Loucy (cell line): Measurements from ENCODE around the gene APOM.

Experiments used
- H2AFZ ChIP-seq: fragments of 200-600 bp; sonication (generic); 2 replicates; pipeline ENCODE4 v1.6.0; 2016; ENCODE audit warnings: antibody characterized with exemption, mild to moderate bottlenecking, low read length, moderate library complexity
- H3F3A ChIP-seq: fragments of 200-600 bp; 2 replicates; pipeline ENCODE4 v1.6.0; 2016; ENCODE audit warnings: antibody characterized with exemption, low read depth, mild to moderate bottlenecking
- H3K27me3 ChIP-seq: fragments of 200-600 bp; sonication (generic); 2 replicates; pipeline ENCODE4 v1.6.1; 2014; ENCODE audit warnings: low read length, mild to moderate bottlenecking; ENCODE audit not compliant: insufficient read depth, poor library complexity, severe bottlenecking
- H3K36me3 ChIP-seq: fragments of 200-600 bp; sonication (generic); 2 replicates; pipeline ENCODE4 v1.6.1; 2016; ENCODE audit warnings: low read length; ENCODE audit not compliant: insufficient read depth
- H3K4me1 ChIP-seq: fragments of 200-600 bp; sonication (generic); 2 replicates; pipeline ENCODE4 v1.5.1; 2014; ENCODE audit warnings: low read length, mild to moderate bottlenecking; ENCODE audit not compliant: insufficient read depth, poor library complexity, severe bottlenecking
- H3K4me2 ChIP-seq: fragments of 200-600 bp; sonication (generic); 2 replicates; pipeline ENCODE4 v1.6.0; 2014; ENCODE audit warnings: antibody characterized with exemption, low read length, low read depth, mild to moderate bottlenecking; ENCODE audit not compliant: poor library complexity, severe bottlenecking
- H3K4me3 ChIP-seq: fragments of 200-600 bp; sonication (generic); 2 replicates; pipeline ENCODE4 v1.5.1; 2014; ENCODE audit warnings: low read length, mild to moderate bottlenecking, mixed read lengths; ENCODE audit not compliant: poor library complexity, severe bottlenecking
- H3K79me2 ChIP-seq: fragments of 200-600 bp; sonication (generic); 2 replicates; pipeline ENCODE4 v1.6.1; 2014; ENCODE audit warnings: low read length; ENCODE audit not compliant: insufficient read depth
- H3K9ac ChIP-seq: fragments of 200-600 bp; sonication (generic); 2 replicates; pipeline ENCODE4 v1.6.0; 2014; ENCODE audit warnings: mild to moderate bottlenecking, low read depth, low read length, moderate library complexity; ENCODE audit not compliant: poor library complexity, severe bottlenecking
- H3K9me2 ChIP-seq: fragments of 200-600 bp; sonication (generic); replicated peaks from 2 replicates; pipeline ENCODE4 v1.6.1; 2016; ENCODE audit warnings: low read depth, low read length, mixed read lengths
- H3K9me3 ChIP-seq: fragments of 200-600 bp; sonication (generic); 2 replicates; pipeline ENCODE4 v1.6.1; 2014; ENCODE audit warnings: mild to moderate bottlenecking, antibody characterized with exemption, low read length, low read depth; ENCODE audit not compliant: insufficient read depth
- H4K20me1 ChIP-seq: fragments of 200-600 bp; sonication (generic); 2 replicates; pipeline ENCODE4 v1.6.0; 2014; ENCODE audit warnings: antibody characterized with exemption, low read length, mild to moderate bottlenecking; ENCODE audit not compliant: insufficient read depth, poor library complexity, severe bottlenecking
- EZH2phosphoT487 ChIP-seq: fragments of 200-600 bp; IDR thresholded peaks from 2 replicates; pipeline ENCODE4 v1.6.1; 2018; ENCODE audit warnings: antibody characterized with exemption, mild to moderate bottlenecking, moderate library complexity, borderline replicate concordance
- TF ChIP-seq, protein P1 (sequence below): fragments of 200-600 bp; sonication (generic); conservative IDR thresholded peaks from 2 replicates; pipeline ENCODE4 v1.5.1; 2014; ENCODE audit warnings: mild to moderate bottlenecking, antibody characterized with exemption, low read length

Gene APOM

DNA sequence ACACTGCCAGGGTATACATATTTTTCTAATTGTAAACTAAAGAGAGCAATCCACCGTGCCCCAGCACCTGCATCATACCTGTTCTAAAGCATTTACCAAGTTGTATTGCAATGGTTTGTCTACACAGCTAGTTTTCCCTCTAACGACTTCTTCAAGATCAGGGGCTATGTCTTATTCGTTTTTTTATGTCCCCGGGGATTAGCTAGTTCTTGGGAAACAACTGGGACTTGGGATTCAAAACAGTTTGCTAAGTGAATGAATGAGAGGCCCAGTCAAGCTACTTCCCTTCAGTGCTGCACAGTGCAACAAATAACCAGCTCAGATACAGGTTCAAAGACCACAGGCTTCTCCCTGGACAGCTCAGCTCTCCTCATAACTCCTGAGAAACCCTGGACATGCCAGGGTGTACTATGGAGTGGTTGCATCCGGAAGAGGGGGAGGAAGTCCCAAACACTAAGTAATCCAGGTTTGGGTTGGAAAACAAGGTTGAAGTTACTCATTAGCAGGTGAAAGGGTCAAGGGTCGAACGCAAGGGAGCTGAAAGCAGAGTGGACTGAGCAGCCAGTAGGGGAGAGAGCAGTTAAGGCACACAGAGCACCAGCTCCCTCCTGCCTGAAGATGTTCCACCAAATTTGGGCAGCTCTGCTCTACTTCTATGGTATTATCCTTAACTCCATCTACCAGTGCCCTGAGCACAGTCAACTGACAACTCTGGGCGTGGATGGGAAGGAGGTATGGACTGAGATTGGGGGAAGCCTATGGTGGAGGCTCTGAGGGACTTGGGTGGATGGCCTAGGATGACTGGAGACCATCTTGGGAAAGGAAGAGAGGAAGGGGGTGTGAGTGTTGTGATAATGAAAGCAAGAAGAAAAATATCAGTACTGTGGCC, at the start of gene APOM:
APOM (plus strand) TSS at position 546 of the 889 bp plus-strand sequence; CDS start at position 619, 73 bp downstream.
- no peaks in the 10 kb centered on the region for H3K36me3 ChIP-seq
- H2AFZ ChIP-seq: no peak within 1 kb of the TSS
- 0 out of 2 replicates have a peak, but pooled peaks cover 7% of the 10 kb centered on the region for H3F3A ChIP-seq
- no peaks in the 10 kb centered on the region for H3K9me3 ChIP-seq
- no peaks in the 10 kb centered on the region for H3K27me3 ChIP-seq
- no peaks in the 10 kb centered on the region for H3K9me2 ChIP-seq
- no peak within 1 kb of the TSS for H3K9ac ChIP-seq
- peaks cover 23% of the 10 kb centered on the region for H4K20me1 ChIP-seq
- no peak within 1 kb of the TSS for H3K4me2 ChIP-seq
- no peak within 1 kb of the TSS for H3K4me3 ChIP-seq
- peaks cover 50% of the 10 kb centered on the region for H3K79me2 ChIP-seq
- TF ChIP-seq, protein P1, sequence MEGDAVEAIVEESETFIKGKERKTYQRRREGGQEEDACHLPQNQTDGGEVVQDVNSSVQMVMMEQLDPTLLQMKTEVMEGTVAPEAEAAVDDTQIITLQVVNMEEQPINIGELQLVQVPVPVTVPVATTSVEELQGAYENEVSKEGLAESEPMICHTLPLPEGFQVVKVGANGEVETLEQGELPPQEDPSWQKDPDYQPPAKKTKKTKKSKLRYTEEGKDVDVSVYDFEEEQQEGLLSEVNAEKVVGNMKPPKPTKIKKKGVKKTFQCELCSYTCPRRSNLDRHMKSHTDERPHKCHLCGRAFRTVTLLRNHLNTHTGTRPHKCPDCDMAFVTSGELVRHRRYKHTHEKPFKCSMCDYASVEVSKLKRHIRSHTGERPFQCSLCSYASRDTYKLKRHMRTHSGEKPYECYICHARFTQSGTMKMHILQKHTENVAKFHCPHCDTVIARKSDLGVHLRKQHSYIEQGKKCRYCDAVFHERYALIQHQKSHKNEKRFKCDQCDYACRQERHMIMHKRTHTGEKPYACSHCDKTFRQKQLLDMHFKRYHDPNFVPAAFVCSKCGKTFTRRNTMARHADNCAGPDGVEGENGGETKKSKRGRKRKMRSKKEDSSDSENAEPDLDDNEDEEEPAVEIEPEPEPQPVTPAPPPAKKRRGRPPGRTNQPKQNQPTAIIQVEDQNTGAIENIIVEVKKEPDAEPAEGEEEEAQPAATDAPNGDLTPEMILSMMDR: no peak
- no peak for TF ChIP-seq EZH2phosphoT487
- H3K4me1 ChIP-seq: peaks cover 48% of the 10 kb centered on the region

DNA sequence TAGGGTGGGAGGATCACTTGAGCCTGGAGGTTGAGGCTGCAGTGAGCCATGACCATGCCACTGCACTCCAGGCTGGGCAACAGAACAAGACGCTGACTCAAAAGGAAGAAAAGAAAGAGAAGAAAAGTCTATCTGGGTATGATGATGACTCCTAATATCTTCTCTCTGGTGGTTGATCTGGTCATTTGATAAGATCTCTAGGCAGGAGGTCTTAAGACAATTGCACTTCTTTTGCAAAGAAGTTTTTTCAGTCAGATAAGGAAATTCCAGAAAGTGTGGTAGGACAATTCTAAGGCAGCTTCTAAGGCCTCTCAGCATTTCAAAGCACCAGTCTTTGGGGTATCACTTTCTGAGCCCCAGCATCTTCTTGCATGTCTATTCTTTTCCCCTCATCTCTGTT, 48.4 kb upstream of the APOM start:
- H3K4me3 ChIP-seq: no peak overlapping the region
- H3F3A ChIP-seq: no peaks in the 10 kb centered on the region
- no peaks in the 10 kb centered on the region for H3K27me3 ChIP-seq
- no peak overlapping the region for H3K9ac ChIP-seq
- H3K36me3 ChIP-seq: no peaks in the 10 kb centered on the region
- TF ChIP-seq, protein P1: no peak
- no peak for TF ChIP-seq EZH2phosphoT487
- no peaks in the 10 kb centered on the region for H3K9me2 ChIP-seq
- H3K79me2 ChIP-seq: no peaks in the 10 kb centered on the region
- peaks cover 5% of the 10 kb centered on the region for H3K4me1 ChIP-seq
- no peaks in the 10 kb centered on the region for H4K20me1 ChIP-seq
- H3K4me2 ChIP-seq: no peak overlapping the region
- no peaks in the 10 kb centered on the region for H3K9me3 ChIP-seq
- no peak overlapping the region for H2AFZ ChIP-seq

DNA sequence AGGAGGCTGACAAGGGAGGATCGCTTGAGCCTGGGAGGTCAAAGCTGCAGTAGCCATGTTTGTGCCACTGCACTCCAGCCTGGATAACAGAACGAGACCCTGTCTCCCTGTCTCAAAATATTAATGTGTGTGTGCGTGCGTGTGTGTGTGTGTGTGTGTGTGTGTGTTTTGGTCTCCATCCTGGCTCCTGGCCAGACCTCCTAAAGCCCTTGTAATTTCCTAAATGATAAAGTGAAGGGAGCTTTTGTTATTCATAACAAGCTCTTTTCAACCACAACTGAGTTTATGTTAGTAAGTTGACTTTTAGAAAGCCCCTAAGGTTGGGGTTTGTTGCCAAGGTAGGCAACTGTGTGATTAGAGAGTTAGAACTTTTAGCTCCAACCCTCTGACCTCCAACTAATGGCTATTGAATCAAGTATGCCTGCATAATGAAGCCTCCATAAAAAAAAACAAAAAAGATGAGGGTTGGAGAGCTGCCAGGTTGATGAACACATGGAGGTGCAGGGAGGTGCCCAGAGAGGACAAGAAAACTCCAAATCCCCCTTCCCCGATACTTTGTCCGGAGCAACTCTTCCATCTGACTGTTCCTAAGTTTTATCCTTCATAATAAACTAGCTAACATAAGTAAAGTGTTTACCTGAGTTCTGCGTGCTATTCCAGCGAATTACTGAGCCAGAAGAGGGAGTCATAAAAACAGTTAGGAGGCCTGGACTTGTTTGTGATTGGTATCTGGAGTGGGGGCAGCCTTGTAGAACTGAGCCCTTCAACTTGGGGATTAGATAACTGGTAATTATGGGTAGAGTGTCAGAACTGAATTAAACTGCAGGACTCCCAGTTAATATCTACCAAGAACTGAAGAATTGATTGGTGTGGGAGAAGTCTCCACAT, 45.9 kb upstream of the APOM start:
- no peaks in the 10 kb centered on the region for H3K9me3 ChIP-seq
- peak overlapping the region; percentile 64 for H2AFZ ChIP-seq
- no peaks in the 10 kb centered on the region for H3K27me3 ChIP-seq
- peaks cover 14% of the 10 kb centered on the region for H3K4me1 ChIP-seq
- TF ChIP-seq, protein P1: no peak
- no peak for TF ChIP-seq EZH2phosphoT487
- H3K9me2 ChIP-seq: no peaks in the 10 kb centered on the region
- H4K20me1 ChIP-seq: no peaks in the 10 kb centered on the region
- no peak overlapping the region for H3K4me3 ChIP-seq
- H3F3A ChIP-seq: no peaks in the 10 kb centered on the region
- no peaks in the 10 kb centered on the region for H3K36me3 ChIP-seq
- H3K9ac ChIP-seq: no peak overlapping the region
- peaks cover 3% of the 10 kb centered on the region; the same call in 1 of the 2 replicates for H3K79me2 ChIP-seq
- H3K4me2 ChIP-seq: peak overlapping the region; percentile 26
